H7 (cell line): Measurements from ENCODE around the gene RNASEH2C. TPM values are rescaled to one million over a fixed set of nuclear protein-coding genes. Genes with fewer than 3 reads are reported as not detected.
"Not testable (repeated sequence)": the region's sequence is repeated elsewhere in the genome, so short reads cannot be mapped to it uniquely, and the experiment has no call there.

ENCODE experiments used
- DNase-seq: peaks from one replicate; pipeline ENCODE4 v3.0.0; 2012
- H3K27me3 ChIP-seq: 2 replicates; pipeline ENCODE4 v1.6.0; 2011; ENCODE audit warnings: mild to moderate bottlenecking, low read length; ENCODE audit not compliant: control insufficient read depth, insufficient read depth
- H3K36me3 ChIP-seq: replicated peaks from 2 replicates; pipeline ENCODE4 v1.5.1; 2011; ENCODE audit warnings: low read length; ENCODE audit not compliant: control insufficient read depth, insufficient read depth
- H3K4me3 ChIP-seq: 2 replicates; pipeline ENCODE4 v1.5.1; 2011; ENCODE audit warnings: low read depth, mild to moderate bottlenecking, control low read depth, low read length, moderate library complexity; ENCODE audit not compliant: insufficient read depth
- total RNA-seq: library from RNA; depleted of rRNA; stranded (reverse); fragments of >200 nt; shearing (Covaris generic); gene quantifications from 2 replicates; pipeline ENCODE4 v1.2.3, GENCODE V29; 2014; rRNA removed

The RNASEH2C gene
- total RNA-seq: 21.5 and 23.3 TPM in 2 replicates

GRCh38 chr11:65720211-65720934 lies at the start of gene RNASEH2C:
RNASEH2C (minus strand) TSS chr11:65720798; CDS start chr11:65720758, 40 bp downstream.
- DNase-seq: peak; percentile 96
- Histone ChIP-seq H3K36me3 (peaks cover 28% of the 10 kb centered on the region), H3K4me3 (peak within 1 kb of the TSS; percentile 92), H3K27me3 (no peaks in the 10 kb centered on the region)

DNA sequence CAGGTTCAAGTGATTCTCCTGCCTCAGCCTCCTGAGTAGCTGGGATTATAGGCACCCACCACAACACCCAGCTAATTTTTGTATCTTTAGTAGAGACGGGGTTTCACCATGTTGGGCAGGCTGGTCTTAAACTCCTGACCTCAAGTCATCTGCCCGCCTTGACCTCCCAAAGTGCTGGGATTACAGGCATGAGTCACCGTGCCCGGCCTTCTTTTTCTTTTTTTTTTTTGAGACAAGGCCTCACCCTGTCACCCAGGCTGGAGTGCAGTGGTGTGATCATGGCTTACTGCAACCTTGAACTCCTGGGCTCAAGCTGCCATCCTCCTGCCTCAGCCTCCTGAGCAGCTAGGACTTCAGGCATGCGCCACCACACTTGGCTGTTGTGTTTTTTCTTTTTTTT lies 47.2 kb upstream of the RNASEH2C start:
- not testable (repeated sequence) for H3K27me3 ChIP-seq, H3K36me3 ChIP-seq, DNase-seq, H3K4me3 ChIP-seq

GRCh38 chr11:65767406-65767805 lies 46.8 kb upstream of the RNASEH2C start:
- DNase-seq: no peak
- no peaks in the 10 kb centered on the region for H3K36me3 ChIP-seq
- H3K27me3 ChIP-seq: no peaks in the 10 kb centered on the region; the same call in 1 of the 2 replicates
- no peak overlapping the region for H3K4me3 ChIP-seq

DNA sequence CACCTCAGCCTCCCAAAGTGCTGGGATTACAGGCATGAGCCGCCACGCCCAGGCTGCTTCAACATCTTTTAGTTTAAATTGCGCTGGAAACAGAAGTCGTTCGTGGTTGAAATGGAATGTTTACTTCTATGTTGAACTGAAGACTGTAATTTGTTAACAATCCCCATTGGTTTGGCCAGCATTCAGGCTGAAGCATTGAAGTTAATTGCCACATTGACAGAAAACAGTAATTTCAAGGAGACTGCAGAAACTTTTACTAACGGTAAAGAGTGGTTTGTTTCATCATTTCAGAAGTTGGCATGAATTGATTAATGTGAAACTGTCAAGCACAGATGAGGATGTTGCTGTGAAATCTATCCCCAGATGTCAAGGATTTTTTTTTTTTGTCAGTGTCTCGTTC lies 45.9 kb upstream of the RNASEH2C start:
- no peaks in the 10 kb centered on the region for H3K36me3 ChIP-seq
- no peaks in the 10 kb centered on the region; the same call in 1 of the 2 replicates for H3K27me3 ChIP-seq
- DNase-seq: no peak
- no peak overlapping the region for H3K4me3 ChIP-seq

DNA sequence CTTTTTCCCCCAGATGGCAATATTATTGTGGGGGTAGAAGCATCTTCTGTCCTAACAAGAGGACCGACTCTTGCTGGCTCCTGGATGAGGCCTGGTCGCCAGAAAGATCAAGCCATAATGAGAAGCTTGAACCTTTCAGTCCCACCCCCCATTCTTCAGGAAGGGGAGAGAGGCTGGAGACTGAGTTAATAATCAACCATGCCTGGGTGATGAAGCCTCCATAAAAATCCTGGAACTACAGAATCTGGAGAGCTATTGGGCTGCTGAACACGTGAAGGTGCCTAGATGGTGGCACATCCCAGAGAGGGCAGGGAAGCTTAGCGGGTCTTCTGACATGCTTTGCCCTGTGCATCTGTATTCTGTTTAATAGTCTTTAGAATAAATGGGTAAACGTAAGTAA lies 43.8 kb upstream of the RNASEH2C start:
- Histone ChIP-seq H3K4me3 (no peak overlapping the region), H3K36me3 (no peaks in the 10 kb centered on the region), H3K27me3 (no peaks in the 10 kb centered on the region)
- DNase-seq: no peak

DNA sequence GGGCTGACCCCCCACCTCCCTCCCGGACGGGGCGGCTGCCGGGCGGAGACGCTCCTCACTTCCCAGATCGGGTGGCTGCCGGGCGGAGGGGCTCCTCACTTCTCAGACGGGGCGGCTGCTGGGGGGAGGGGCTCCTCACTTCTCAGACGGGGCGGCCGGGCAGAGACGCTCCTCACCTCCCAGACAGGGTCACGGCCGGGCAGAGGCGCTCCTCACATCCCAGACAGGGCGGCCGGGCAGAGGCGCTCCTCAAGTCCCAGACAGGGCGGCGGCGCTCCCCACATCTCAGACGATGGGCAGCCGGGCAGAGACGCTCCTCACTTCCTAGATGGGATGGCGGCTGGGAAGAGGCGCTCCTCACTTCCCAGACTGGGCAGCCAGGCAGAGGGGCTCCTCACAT lies 42.2 kb upstream of the RNASEH2C start:
- not testable (repeated sequence) for H3K27me3 ChIP-seq, H3K36me3 ChIP-seq, DNase-seq, H3K4me3 ChIP-seq

- not testable (repeated sequence) for DNase-seq, H3K27me3 ChIP-seq, H3K4me3 ChIP-seq, H3K36me3 ChIP-seq
Observed at GRCh38 chr11:65762169-65762568, 41.6 kb upstream of the RNASEH2C start.

GRCh38 chr11:65745049-65745448 lies 24.5 kb upstream of the RNASEH2C start:
- no peak for DNase-seq
- H3K4me3 ChIP-seq: no peak overlapping the region

GRCh38 chr11:65744699-65745042 lies 24.1 kb upstream of the RNASEH2C start:
- no peaks in the 10 kb centered on the region for H3K36me3 ChIP-seq
- no peak overlapping the region for H3K4me3 ChIP-seq
- DNase-seq: no peak
- H3K27me3 ChIP-seq: no peaks in the 10 kb centered on the region; the same call in 1 of the 2 replicates

More at GRCh38 chr11:65745049-65745448, 24.5 kb upstream of the RNASEH2C start:
- H3K27me3 ChIP-seq: no peaks in the 10 kb centered on the region; the same call in 1 of the 2 replicates
- no peaks in the 10 kb centered on the region for H3K36me3 ChIP-seq

DNA sequence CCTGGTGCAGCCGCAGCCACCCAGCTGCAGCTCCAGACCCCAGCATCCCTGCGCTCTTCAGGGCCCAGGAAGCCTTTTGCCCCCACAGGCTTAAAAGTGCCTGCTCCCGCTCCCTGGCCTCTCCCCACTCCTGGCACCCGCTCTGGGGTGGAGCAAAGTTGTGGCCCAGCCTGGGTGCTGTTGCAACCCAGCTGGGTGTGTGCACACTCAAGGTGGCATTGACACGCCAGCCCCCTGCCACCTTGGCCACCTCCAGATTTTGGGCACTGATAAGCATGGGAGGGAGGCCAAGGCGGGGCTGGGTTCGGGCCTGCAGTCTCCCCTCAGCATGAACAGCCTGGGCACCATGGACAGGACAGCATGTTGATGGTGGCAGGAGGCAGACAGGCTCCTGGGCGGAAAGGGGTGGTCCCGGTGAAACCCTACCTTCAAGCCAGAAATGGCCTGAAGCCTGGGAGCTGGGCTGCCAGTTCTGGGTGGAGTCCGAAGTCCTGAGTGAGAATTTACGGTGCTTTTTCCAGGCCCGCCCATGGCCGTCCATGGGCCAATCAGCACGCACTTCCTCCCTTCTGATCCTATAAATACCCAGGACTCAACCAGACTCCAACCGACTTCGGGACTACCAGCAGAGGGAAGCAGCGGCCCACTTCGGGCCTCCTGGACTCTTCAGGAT lies 23.6 kb upstream of the RNASEH2C start:
- H3K27me3 ChIP-seq: no peaks in the 10 kb centered on the region; the same call in 1 of the 2 replicates

DNA sequence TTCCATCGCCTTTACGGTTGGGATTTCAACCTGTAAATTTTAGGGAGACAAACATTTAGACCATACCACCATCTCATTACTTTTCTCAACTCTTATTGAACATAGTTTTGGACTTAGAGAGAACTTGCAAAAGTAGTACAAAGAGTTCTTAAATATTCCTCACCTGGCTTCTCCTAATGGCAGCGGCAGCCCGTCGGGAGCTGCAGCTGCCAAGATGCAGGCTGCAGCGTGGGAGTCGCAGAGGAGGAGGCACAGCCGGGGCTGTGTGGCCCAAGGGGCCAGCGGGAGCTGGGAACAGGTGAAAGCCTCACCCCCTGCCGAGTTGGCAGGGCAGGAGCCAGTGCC lies 23.1 kb upstream of the RNASEH2C start:
- no peaks in the 10 kb centered on the region; the same call in 1 of the 2 replicates for H3K27me3 ChIP-seq
- peak; percentile 37 for DNase-seq
- no peaks in the 10 kb centered on the region for H3K36me3 ChIP-seq
- H3K4me3 ChIP-seq: no peak overlapping the region

More for the DNA sequence above, 23.6 kb upstream of the RNASEH2C start:
- no peaks in the 10 kb centered on the region for H3K36me3 ChIP-seq
- no peak overlapping the region for H3K4me3 ChIP-seq
- peak; percentile 79 for DNase-seq

DNA sequence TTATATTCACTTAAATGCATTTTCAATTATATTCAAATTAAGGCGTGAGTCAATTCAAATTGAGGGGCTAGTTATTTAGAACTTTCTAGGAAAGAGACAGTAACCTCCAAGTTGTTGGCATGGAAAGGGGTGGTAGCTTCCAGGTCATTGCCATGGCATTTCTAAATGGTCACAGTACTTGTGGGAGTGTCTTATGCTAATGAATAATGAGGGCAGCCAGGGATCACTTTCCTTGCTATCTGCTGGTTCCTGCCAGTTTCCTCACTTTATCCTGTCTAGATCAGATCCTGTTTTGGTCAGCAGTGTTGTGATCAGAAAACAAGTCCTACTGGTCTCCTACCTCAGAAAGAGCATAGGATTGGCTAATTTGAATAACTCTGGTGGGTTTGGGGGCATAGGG lies 21.8 kb upstream of the RNASEH2C start:
- Histone ChIP-seq H3K27me3 (no peaks in the 10 kb centered on the region; the same call in 1 of the 2 replicates), H3K4me3 (no peak overlapping the region), H3K36me3 (no peaks in the 10 kb centered on the region)
- DNase-seq: no peak

- H3K4me3 ChIP-seq: no peak overlapping the region
- no peak for DNase-seq
- no peaks in the 10 kb centered on the region; the same call in 1 of the 2 replicates for H3K27me3 ChIP-seq
- no peaks in the 10 kb centered on the region for H3K36me3 ChIP-seq
Observed at GRCh38 chr11:65741185-65741584, 20.6 kb upstream of the RNASEH2C start.

DNA sequence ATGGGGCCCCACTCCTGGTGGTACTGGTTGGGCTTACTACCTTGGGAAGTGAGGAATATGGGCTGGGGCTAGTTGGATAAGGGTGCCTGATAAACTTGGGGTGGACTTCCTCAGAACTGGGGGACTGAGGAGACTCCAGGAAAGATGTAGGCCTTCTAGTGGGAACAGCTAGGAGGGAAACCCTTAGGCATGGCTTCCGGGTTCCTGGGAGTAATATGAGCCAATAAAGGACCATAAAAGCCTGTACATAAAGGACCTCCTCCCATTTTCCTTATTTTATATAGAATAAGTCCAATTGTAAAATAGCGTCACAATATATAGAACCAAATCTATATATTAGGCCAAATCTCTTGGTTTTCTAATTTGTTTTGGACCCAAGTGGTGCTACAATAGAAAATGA lies 18.4 kb upstream of the RNASEH2C start:
- Histone ChIP-seq H3K36me3 (no peaks in the 10 kb centered on the region), H3K4me3 (no peak overlapping the region), H3K27me3 (no peaks in the 10 kb centered on the region; the same call in 1 of the 2 replicates)
- DNase-seq: no peak

DNA sequence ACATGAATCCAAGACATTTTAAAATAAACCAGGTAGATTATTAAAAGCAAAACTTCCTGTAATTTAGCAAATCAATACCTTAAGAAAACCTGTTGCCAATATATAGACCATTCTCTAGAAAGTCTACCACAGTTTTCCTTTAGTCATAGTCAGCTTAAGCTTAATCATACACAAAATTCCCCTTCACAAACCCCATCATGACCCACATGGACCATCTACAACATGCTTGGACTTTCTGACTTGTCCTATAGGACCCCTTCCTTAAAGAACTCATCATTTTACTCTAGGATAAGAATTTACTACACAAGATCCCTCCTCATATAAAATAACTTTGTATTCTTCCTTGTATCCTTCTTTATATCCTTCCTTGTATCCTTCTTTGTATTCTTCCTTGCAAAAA lies 16.2 kb upstream of the RNASEH2C start:
- no peaks in the 10 kb centered on the region for H3K36me3 ChIP-seq
- no peak overlapping the region for H3K4me3 ChIP-seq
- DNase-seq: no peak
- H3K27me3 ChIP-seq: no peaks in the 10 kb centered on the region; the same call in 1 of the 2 replicates
